ENCODE measurements around the gene SERPINH1. TPM values are rescaled to one million over a fixed set of nuclear protein-coding genes. Genes with fewer than 3 reads are reported as not detected.

The SERPINH1 gene
- total RNA-seq, 1 donor from 2014 or later, result 234 TPM

GRCh38 chr11:75554258-75555022 is 7.6 kb upstream of the SERPINH1 start:
- no peaks in the 10 kb centered on the region for H3K36me3 Mint-ChIP-seq (ENCODE audit: insufficient read depth)
- no peak overlapping the region for H3K4me3 Mint-ChIP-seq (ENCODE audit: low read depth)
- H3K4me1 Mint-ChIP-seq (ENCODE audit: low read depth), result peaks cover 4% of the 10 kb centered on the region
- peak overlapping the region; percentile 1 for H3K27ac Mint-ChIP-seq
- no peak for TF ChIP-seq CTCF (IDR thresholded peaks at IDR 0.05; ENCODE audit: unreplicated experiment)
- DNase-seq (ENCODE audit: low spot score, unreplicated experiment), result no peak
- no peaks in the 10 kb centered on the region for H3K27me3 Mint-ChIP-seq
- H3K9me3 Mint-ChIP-seq (ENCODE audit: low read depth), result no peaks in the 10 kb centered on the region

GRCh38 chr11:75555079-75555811 is 6.8 kb upstream of the SERPINH1 start:
- H3K4me3 Mint-ChIP-seq (ENCODE audit: low read depth), result no peak overlapping the region

GRCh38 chr11:75556275-75556674 is 5.8 kb upstream of the SERPINH1 start:
- no peak for TF ChIP-seq CTCF (IDR thresholded peaks at IDR 0.05; ENCODE audit: unreplicated experiment)
- no peak overlapping the region for H3K4me3 Mint-ChIP-seq (ENCODE audit: low read depth)
- peaks cover 9% of the 10 kb centered on the region for H3K4me1 Mint-ChIP-seq (ENCODE audit: low read depth)
- H3K27ac Mint-ChIP-seq, result no peak overlapping the region
- H3K9me3 Mint-ChIP-seq (ENCODE audit: low read depth), result no peaks in the 10 kb centered on the region
- H3K27me3 Mint-ChIP-seq, result no peaks in the 10 kb centered on the region
- no peak for DNase-seq (ENCODE audit: low spot score, unreplicated experiment)
- no peaks in the 10 kb centered on the region for H3K36me3 Mint-ChIP-seq (ENCODE audit: insufficient read depth)

More at GRCh38 chr11:75555079-75555811, 6.8 kb upstream of the SERPINH1 start:
- Mint-ChIP-seq H3K36me3 (ENCODE audit: insufficient read depth) (no peaks in the 10 kb centered on the region), H3K27ac (peak overlapping the region; percentile 1), H3K27me3 (no peaks in the 10 kb centered on the region), H3K9me3 (ENCODE audit: low read depth) (no peaks in the 10 kb centered on the region), H3K4me1 (ENCODE audit: low read depth) (peaks cover 6% of the 10 kb centered on the region)
- no peak for TF ChIP-seq CTCF (IDR thresholded peaks at IDR 0.05; ENCODE audit: unreplicated experiment)
- DNase-seq (ENCODE audit: low spot score, unreplicated experiment), result no peak

- no peaks in the 10 kb centered on the region for H3K9me3 Mint-ChIP-seq (ENCODE audit: low read depth)
- no peak for TF ChIP-seq CTCF (IDR thresholded peaks at IDR 0.05; ENCODE audit: unreplicated experiment)
- peaks cover 13% of the 10 kb centered on the region for H3K4me1 Mint-ChIP-seq (ENCODE audit: low read depth)
- no peak overlapping the region for H3K4me3 Mint-ChIP-seq (ENCODE audit: low read depth)
- no peaks in the 10 kb centered on the region for H3K36me3 Mint-ChIP-seq (ENCODE audit: insufficient read depth)
- no peaks in the 10 kb centered on the region for H3K27me3 Mint-ChIP-seq
- no peak for DNase-seq (ENCODE audit: low spot score, unreplicated experiment)
- no peak overlapping the region for H3K27ac Mint-ChIP-seq
These were observed 4.2 kb upstream of the SERPINH1 start for GRCh38 chr11:75557666-75558494.

Measured in progenitor cell of endocrine pancreas (in vitro differentiated cells).